RWPE1 (cell line): ENCODE results near the gene SELL.

Experiments
- CTCF ChIA-PET: fragments of 350-600 bp; sonication (Branson Sonifier 250); formaldehyde crosslinking; extraction: SDS; loops from one replicate; lab custom pipeline; 2021; lab: Yijun Ruan, JAX
- POLR2A ChIA-PET: fragments of 400-600 bp; formaldehyde crosslinking; extraction: SDS; loops from one replicate; lab custom pipeline; 2020; ENCODE audit warnings: antibody characterized with exemption; ENCODE audit not compliant: low non-redundant PET; lab: Yijun Ruan, JAX
- DNase-seq: peaks from one replicate; pipeline ENCODE4 v3.0.0; 2012; ENCODE audit warnings: low spot score
- H3K27ac ChIP-seq: fragments of 450-650 bp; 2 replicates; pipeline ENCODE4 v1.5.1; 2017
- CTCF ChIP-seq: fragments of 450-650 bp; conservative IDR thresholded peaks from 2 replicates; pipeline ENCODE4 v1.5.1; 2017; ENCODE audit warnings: low read depth, mild to moderate bottlenecking

The SELL gene

GRCh38 chr1:169741666-169742394 is 30.4 kb upstream of the SELL start:
- CTCF ChIA-PET = no interaction called here
- TF ChIP-seq CTCF = no peak
- H3K27ac ChIP-seq = no peak overlapping the region
- DNase-seq = no peak
- POLR2A ChIA-PET = no interaction called here

DNA sequence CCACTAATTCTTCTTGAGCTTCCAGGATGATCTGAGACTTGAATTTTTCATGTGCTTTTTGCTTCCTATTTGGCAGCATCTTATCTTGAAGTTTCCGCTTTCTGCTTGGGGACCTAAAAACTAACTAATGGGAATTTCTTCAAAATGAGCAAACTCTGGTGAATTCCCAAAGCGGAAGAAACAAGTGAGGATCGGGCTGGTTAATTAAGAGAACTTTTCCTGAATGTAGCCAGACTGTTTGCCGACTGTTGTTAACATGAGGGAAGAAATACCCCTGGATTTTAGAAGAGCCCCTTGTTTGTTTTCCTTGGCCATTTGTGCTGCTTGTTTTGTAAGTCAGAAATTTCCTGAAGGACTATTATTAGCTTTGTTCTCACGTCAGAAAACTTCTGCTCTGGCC is 28.6 kb upstream of the SELL start:
- no peak overlapping the region for H3K27ac ChIP-seq
- ChIA-PET CTCF (no interaction called here), POLR2A (no interaction called here)
- no peak for DNase-seq
- no peak for TF ChIP-seq CTCF

DNA sequence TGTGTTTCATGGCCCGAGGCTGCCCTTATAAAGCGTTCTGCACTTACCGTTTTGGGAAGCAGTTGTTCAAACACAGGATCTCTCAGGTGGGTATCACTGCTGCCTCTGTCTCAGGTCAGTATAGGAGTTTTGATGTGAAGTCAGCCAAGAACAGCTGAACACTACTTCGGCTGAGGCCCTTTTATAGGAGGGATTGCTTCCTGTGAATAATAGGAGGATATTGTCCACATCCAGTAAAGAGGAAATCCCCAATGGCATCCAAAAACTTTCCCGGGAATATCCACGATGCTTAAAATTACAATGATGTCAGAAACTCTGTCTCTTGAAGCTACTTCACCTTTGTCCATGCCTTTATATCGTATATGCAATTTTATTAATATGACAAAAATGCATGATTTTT is 22.5 kb upstream of the SELL start, which contains the start of gene SELE:
Gene SELE (minus strand): TSS at position 156 of the 400 bp plus-strand sequence. CDS start 467 bp downstream, outside the sequence.
- ChIA-PET CTCF (interaction anchor here (0.5 to 1.1 kb wide), 2 partner anchors 42 to 75 kb away, joined by 3 to 4 read pairs; no protein-coding TSS in a partner anchor), POLR2A (no interaction called here)
- H3K27ac ChIP-seq = no peak within 1 kb of the TSS
- DNase-seq = no peak
- TF ChIP-seq CTCF = no peak

- no peak overlapping the region for H3K27ac ChIP-seq
- no peak for DNase-seq
- TF ChIP-seq CTCF = no peak
- ChIA-PET CTCF (interaction anchor here (0.7 kb wide), 1 partner anchor 108 kb away, joined by 5 read pairs; no protein-coding TSS in a partner anchor), POLR2A (no interaction called here)
Observed at GRCh38 chr1:169731446-169731845, 20.0 kb upstream of the SELL start.

GRCh38 chr1:169729991-169730390 is 18.6 kb upstream of the SELL start:
- H3K27ac ChIP-seq = no peak overlapping the region
- TF ChIP-seq CTCF = no peak
- DNase-seq = no peak
- ChIA-PET POLR2A (no interaction called here), CTCF (interaction anchor here (0.8 kb wide), 1 partner anchor 18 kb away, joined by 8 read pairs; no protein-coding TSS in a partner anchor)

DNA sequence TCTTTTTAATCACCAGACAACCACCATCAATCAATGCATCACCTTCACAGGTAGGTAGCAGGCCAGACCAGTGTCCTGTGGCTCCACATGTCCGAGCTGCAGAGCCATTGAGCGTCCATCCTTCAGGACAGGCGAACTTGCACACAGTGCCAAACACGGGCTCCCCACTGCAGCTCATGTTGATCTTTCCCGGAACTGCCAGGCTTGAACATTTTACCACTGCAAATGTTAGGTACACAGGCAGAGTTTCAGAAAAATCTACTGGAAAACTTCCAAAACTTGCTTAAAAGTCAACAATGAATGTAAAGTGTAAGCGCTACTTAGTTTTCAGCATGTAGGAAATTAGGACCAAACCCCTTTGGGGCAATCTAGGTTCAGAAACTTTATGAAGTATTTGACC is 15.9 kb upstream of the SELL start:
- CTCF ChIA-PET = interaction anchor here (0.7 kb wide), 1 partner anchor 15 kb away, joined by 6 read pairs; no protein-coding TSS in a partner anchor

More for the DNA sequence above, 15.9 kb upstream of the SELL start:
- DNase-seq = no peak
- H3K27ac ChIP-seq = no peak overlapping the region
- no peak for TF ChIP-seq CTCF
- POLR2A ChIA-PET = no interaction called here
